ACHN (cell line): ENCODE results near the gene RPTN.
"Not testable (repeated sequence)": the region's sequence is repeated elsewhere in the genome, so short reads cannot be mapped to it uniquely, and the experiment has no call there.

ENCODE experiments used
- DNase-seq: peaks from one replicate; pipeline ENCODE4 v3.0.0-alpha.2; 2015
- in situ Hi-C: cut with HindIII; loops from 2 replicates; pipeline ENCODE4 v1.10.0; 2017; ENCODE audit warnings: low sequenced_read_pairs, low pct_ligation_motif_present, low pct_unique_long_range_greater_than_20kb

Gene RPTN

DNA sequence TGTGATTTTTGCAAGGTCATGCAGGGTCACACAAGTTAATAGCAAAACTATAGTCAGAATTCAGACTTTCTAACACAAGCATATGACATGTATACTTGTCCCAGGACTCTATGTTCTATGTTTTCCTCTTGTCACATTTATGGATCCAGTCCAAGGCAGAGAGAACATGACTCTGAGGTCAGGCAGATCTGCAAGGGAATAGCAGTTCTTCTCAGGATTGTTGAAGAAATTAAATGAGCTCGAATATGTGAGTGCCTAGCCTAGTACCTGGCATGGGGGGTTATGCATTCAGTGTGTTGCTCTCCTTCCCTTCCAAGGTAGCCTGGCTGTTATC lies 9.5 kb upstream of the RPTN start:
- in situ Hi-C loops: no loop called here
- no peak for DNase-seq

DNA sequence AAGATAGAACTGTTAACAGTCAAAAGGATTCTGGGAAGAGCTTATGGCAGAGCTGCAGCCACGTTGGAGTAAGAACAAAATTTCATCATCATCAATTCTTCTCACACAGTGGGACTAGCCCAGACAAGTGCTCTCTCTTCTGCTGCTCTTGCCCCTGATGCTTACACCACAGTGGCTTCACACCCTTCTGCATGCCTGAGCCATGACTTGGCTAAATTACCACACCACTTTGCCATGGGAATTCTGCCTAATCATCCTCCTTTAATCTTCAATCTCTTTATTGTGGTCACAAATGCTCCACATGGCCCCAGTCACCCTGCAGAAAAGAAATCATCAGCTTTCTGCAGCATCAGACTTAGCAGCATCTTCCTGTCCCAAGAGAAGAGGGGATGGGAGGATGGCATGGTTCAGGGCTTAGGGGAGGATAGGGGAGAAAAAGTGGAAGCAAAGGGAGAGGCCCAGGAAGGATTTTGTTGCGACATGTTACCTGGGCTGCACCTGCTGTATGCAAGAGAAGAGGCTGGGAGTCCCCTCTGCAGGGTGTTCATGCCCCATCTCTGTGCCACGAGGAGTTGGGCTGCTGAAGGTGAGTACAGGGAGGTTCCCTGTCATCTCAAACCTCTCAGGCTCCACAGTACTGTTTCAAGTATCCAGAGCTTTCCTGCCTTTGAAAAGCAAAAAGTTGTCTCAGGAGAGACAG lies 9.0 kb upstream of the RPTN start:
- in situ Hi-C loops: no loop called here
- DNase-seq: peak; percentile 97

DNA sequence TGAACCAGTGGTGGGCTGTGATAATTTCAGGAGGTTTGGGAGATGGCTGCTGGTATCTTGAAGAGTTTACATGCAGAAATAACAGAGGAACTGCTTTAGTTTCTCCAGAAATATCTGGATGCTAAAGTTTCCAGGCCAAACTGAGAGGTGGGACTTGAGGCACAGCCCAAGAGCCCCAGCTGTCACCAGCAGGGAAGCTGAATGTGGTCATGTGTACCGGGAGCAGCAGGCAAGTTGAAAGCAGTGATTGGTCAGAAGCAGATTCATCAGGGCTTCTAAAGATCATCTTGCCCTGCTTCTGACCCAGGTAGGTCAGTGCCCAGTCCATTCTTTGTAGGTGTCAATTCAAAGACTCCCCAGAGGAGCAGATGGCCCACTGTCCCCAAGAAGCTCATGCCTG lies 7.9 kb upstream of the RPTN start:
- in situ Hi-C loops: no loop called here
- DNase-seq: no peak

DNA sequence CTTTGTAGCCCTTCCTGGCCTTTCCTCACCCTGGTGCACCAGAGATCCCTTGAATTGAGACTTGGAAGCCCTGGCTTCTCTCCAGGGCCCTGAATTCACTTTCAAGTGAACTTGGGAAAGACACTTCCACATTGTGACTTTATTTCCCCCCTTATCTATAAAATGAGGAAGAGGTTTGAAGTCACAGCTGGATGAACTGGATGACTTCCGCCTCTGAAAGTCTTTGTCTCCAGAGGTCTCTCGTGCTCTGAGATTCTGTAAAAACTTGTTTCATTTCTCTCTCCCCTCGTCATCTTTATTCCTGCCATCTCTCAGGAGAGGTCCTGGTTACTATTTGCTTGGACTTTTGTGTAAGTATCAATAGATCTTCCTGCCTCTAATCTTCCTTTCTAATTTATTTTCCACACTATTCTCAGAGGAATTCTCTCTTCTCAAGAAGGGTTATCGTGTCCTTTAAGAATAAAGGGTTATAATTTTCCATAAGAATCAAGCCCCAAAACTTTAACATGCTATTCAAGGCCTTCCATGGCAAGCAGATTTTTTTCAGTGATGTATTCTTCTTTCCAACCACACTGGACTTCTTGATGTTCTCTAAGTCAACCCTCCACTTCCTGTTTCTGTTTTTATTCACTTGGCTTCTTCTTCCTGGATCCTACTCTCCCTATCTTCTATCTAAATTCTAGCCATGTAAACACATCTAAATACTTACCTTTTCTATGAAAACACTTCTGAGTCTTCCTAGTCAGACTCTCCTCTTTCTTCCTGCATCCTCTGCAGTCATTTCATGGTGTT lies 6.5 kb upstream of the RPTN start:
- in situ Hi-C loops: no loop called here
- peak; percentile 28 for DNase-seq

DNA sequence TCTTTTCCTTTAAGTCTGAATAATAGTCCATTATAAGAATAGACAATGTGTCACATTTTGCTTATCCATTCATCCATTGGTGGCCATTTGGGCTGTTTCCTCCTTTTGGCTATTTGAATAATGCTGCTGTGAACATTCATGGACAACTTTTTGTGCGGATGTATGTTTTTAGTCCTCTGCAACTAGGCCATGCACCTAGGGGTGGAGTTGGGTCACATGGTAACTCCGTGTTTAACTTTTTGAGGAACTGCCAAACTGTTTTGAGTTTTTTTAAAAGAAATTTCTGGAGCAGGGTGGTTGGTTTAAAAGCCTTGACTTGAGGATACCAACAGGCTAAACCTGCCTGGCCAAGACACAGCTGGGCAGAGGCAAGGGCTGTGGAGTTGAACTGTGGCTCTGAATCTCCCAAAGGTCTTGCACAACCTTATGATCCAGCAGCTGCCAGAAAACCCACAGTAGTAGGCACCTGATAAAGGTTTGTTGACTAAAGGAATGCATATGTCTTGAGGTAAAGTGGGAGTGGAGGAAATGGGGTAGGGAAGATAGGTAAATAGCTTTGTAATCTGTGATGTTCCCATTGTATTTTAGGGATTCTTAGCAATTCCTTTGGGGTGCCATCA lies 5.6 kb upstream of the RPTN start:
- DNase-seq: no peak
- in situ Hi-C loops: no loop called here

DNA sequence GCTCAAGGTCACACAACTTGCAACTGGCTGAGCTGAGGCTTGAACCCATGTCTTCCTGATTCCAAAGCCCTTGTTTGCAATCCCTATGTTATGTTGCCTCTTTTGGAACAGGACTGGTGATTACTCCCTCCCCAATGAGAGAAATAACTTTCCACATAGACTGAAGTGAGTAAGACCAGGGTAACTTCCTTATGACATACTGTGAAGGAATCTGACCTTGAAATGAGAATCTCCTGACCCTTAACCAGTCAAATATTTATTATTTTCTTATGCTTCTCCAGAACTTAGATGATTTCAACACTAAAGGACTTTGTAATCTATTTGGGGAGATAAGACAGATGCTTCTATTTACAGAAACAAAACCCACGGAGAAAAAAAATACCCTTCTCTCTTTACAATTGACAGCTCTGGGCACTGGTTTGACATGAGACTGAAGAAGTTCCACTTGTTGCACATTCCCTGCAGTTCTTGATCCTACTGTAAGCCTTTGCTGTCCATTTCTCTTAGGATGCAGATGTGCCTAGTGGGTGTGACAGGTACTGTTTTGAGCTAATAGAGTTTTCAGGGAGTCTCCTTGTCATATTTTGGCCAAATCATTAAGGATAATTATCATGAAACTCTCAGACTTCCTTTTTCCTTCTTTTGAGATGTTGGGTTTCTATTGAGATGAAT lies 3.9 kb upstream of the RPTN start:
- in situ Hi-C loops: no loop called here
- DNase-seq: peak; percentile 95

DNA sequence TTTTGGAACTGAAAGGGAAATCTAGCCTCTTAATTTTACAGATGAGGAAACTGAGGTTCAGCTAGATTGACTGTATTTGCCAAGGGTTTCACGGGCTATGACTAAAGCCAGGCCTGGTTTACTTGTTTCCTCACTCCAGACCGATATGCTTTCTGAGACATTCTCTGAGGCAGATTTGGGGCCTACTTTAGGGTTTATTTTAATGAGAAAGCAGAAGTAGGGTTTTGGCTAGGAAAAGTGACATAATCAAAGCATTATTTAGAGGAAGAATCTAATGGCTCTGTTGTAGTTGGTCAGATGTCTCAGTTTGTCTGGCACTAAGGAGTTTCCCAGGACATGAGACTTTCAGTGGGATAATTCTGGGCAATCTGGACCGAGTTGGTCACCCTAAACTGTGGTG lies 1.5 kb upstream of the RPTN start:
- DNase-seq: no peak
- in situ Hi-C loops: no loop called here

DNA sequence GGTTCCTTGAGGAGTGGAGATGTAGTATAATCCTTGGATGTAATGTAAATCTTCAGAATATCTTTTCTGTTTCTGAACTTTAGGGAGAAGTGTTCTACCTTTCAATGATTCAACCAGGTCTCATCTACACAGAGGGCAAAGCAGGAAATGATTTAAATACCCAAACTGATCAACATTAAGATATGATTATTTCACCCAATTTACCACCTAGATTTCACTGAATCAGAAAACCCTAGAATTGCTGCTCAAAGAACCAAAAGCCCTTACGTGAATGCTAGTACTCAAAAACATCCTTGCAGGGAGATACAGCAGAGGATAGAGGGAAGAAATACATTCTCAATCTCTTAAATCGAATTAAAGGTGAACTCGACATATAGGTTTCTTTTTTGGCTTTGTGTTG lies 5.0 kb downstream of the RPTN start:
- in situ Hi-C loops: no loop called here
- DNase-seq: no peak

DNA sequence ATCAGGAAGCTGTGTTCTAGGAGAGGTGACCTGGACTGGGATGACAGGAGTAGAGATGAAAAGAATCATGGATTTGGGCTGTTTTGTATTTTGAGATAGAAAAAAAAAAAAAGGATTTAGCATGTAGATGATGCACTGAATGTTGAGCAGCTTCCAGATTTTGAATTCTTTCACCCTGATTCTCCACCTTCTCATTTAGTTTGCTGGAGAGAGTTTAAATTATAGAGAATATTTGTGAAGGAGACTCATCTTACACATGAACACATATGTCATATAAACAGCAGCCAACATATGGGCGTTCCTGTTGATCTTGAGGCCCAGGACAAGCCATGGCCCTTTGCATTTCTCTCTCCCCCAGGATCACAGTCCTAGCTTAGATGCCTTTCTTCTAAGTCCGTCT lies 7.4 kb downstream of the RPTN start:
- DNase-seq: no peak
- in situ Hi-C loops: no loop called here

DNA sequence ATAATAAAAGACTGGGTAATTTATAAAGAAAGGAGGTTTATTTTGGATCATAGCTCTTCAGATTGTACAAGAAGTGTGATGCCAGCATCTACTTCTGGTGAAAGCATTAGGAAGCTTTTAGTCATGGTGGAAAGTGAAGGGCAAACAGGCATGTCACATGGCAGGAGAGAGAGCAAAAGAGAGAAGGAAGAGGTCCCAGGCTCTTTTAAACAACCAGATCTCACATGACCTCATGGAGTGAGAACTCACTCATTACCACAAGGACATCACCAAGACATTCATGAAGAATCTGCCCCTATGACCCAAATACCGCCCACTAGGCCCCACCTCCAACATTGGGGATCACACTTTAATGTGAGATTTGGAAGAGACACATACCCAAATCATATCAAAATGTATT lies 10.0 kb downstream of the RPTN start:
- in situ Hi-C loops: no loop called here

DNA sequence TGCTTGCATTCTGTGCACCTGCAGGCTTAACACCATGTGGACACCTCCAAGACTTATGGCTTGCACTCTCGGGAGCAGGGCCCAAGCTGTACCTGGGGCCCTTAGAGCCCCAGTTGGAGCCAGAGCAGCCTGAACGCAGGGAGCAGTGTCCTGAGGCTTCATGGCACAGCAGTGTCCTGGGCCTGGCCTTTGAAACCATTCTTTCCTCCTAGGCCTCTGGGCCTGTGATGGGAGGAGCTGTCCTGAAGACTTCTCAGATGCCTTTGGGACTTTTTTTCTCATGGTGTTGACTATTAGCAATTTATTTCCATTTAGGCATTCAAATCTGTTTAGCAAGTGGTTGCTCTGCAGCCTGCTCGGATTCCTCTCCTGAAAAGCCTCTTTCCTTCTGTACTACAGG lies 11.0 kb downstream of the RPTN start:
- peak; percentile 15 for DNase-seq
- in situ Hi-C loops: no loop called here

More for the DNA sequence above, 10.0 kb downstream of the RPTN start:
- DNase-seq: no peak

DNA sequence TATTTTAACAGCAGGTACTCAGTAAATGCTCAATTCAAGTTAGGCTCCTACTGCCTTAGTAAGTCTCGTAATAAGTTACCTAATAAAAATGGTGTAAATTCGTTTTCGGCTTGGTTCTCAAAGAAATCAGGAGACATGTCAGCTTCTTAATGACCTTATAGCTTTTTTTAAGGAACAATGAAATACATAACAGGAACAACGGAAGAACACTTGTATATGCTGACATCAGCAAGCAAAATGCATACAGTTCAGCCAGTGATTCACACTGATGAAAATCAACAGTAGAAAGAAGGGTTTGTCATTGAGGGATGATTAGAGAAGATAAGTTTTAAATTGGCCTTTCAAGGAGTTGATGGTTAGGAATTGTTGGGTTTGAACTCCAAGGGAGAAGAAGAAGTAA lies 13.3 kb downstream of the RPTN start:
- DNase-seq: no peak
- in situ Hi-C loops: no loop called here

DNA sequence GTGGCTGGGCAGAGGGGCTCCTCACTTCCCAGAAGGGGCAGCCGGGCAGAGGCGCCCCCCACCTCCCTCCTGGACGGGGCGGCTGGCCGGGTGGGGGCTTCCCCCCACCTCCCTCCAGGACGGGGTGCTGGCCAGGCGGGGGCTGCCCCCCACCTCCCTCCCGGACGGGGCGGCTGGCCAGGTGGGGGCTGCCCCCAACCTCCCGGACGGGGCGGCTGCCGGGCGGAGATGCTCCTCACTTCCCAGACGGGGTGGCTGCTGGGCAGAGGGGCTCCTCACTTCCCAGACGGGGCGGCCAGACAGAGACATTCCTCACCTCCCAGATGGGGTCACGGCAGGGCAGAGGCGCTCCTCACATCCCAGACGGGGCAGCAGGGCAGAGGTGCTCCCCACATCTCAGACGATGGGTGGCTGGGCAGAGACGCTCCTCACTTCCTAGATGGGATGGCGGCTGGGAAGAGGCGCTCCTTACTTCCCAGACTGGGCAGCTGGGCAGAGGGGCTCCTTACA lies 14.3 kb downstream of the RPTN start:
- DNase-seq, in situ Hi-C loops: not testable (repeated sequence)

DNA sequence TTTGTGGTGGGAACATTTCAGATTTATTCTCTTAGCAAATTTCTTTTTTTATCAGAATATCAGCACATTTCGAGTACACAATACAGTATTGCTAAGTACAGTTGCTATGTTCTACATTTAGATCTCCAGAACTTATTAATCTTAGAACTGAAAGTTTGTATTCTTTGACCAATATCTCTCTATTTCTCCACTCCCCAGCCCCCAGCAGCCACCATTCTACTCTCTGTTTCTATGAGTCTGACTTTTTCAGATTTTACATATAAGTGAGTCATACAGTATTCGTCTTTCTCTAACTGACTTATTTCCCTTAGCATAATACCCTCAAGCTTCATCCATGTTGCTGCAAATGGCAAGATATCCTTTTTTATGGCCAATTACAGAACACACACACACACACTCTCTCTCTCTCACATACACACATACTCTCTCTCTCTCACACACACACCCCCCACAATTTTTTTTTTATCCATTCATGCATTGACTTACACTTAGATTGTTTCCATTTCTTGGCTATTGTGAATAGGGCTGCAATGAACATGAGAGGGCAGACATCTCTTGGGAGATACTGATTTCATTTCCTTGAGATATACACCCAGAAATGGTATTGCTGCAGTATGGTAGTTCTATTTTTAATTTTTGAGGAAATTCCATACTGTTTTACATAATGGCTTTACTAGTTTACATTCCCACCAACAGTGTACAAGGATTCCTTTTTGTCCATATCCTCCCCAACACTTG lies 15.7 kb downstream of the RPTN start:
- no peak for DNase-seq
- in situ Hi-C loops: no loop called here

DNA sequence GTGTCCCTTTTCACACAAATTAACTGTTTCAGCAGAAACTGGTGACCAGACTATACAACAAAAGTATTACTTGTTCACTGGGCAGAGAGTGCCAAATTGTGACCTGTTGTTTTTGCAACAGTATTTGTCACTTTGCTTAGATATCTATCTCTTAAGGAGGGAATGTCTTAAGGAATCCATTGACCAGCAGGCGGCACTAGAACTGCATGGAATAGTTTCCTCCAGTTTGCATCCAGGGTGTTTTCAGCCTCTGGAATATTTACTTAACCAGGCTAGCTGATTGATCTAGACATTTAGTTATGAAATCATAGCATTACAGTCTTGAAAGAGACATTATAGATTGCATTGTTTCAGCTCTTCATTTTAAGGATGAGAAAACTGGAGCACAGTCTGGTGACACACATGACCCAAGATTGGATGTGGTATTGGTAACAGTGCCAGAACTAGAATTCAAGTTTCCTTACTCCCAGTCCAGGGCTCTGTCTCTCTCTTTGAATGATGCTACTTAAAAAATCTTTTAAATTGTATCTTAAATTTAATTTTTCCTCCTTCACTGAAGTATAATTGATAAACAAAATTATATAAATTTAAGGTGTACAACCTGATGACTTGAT lies 16.9 kb downstream of the RPTN start:
- peak; percentile 83 for DNase-seq
- in situ Hi-C loops: no loop called here

DNA sequence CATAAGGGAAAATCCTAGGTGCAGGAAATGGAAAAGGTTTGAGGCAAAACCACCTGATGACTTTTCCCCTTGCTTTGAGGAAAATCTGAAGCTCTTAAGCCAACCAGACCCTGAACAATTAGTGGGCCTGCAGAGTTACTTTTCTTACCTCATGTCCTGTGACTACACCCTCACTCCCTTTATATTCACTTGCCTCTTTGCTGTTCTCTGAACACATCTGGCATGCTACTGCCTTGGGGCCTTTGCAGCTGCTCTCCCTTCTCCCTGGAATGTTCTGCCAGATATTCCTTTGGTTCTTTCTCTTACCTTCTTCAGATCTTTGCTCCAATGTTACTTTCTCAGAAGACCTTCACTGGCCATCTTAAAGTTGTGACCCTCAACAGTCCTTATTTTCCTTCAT lies 21.8 kb downstream of the RPTN start:
- no peak for DNase-seq
- in situ Hi-C loops: no loop called here

DNA sequence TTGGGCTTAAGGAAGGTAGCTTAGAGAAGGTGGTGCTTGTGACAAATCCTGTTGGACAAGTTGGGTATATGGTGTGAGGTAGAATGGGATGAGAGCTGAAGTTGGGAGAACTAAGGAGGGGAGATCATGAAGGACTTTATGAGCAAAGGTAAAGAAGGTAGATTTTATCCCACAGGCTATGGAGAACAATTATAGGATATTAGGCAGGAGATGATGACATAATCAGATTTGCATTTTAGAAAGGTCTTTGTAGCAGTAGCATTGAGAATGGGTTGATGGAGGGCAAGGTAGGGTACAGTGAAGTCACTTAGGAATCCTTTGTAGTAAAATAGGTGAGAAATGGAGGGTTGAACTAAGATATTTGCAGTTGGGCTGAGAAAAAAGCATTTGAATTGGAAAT lies 28.8 kb downstream of the RPTN start:
- in situ Hi-C loops: no loop called here
- no peak for DNase-seq

DNA sequence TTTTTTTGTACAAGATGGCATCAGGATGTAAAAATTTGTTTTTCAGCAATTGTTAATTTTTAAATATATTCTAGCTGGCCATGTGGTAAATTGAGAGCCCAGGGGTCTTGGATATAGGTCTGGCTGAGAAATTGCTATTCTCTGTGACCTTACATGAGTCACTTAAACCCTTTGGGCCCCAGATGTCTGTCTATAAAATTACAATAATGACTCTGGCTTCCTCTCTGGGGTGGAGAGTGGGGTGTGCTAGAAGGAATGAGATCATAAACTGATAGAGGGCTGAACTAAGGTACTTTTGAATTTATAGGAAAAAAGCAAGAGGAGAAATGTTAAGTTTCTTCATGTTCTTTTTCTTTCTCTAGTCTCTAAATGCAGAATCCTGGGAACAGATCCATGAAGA lies 31.4 kb downstream of the RPTN start:
- in situ Hi-C loops: no loop called here
- no peak for DNase-seq
